ENCODE data around the gene ODAD3.

The ODAD3 gene

GRCh38 chr19:11426656-11427055, 8.3 kb downstream of the ODAD3 start:
- Histone ChIP-seq H3K4me3 (no peak overlapping the region), H3K27ac (no peak overlapping the region), H3K9ac (ENCODE audit: insufficient read length) (no peak overlapping the region), H3K9me3 (ENCODE audit: low read depth, low read length) (no peaks in the 10 kb centered on the region), H3K36me3 (ENCODE audit: insufficient read depth, low read length) (no peaks in the 10 kb centered on the region)
- DNase-seq (ENCODE audit: low read depth, low spot score): no peak
- TF ChIP-seq FOXP2 (optimal IDR thresholded peaks at IDR 0.05; ENCODE audit: control extremely low read depth, extremely low read length, insufficient read depth) (no peak), EZH2 (IDR thresholded peaks at IDR 0.05) (no peak), POLR2AphosphoS5 (IDR thresholded peaks at IDR 0.05; ENCODE audit: borderline replicate concordance, low read depth, low read length) (no peak)

- H3K9ac ChIP-seq (ENCODE audit: insufficient read length): no peak overlapping the region
- no peaks in the 10 kb centered on the region for H3K36me3 ChIP-seq (ENCODE audit: insufficient read depth, low read length)
- no peaks in the 10 kb centered on the region for H3K9me3 ChIP-seq (ENCODE audit: low read depth, low read length)
- TF ChIP-seq EZH2 (IDR thresholded peaks at IDR 0.05): no peak
- TF ChIP-seq FOXP2 (optimal IDR thresholded peaks at IDR 0.05; ENCODE audit: control extremely low read depth, extremely low read length, insufficient read depth): no peak
- no peak for TF ChIP-seq POLR2AphosphoS5 (IDR thresholded peaks at IDR 0.05; ENCODE audit: borderline replicate concordance, low read depth, low read length)
- no peak overlapping the region for H3K27ac ChIP-seq
- H3K4me3 ChIP-seq: no peak overlapping the region
- no peak for DNase-seq (ENCODE audit: low read depth, low spot score)
Observed at GRCh38 chr19:11425719-11426457, 9.0 kb downstream of the ODAD3 start.

GRCh38 chr19:11423791-11424181, 11.1 kb downstream of the ODAD3 start:
- Histone ChIP-seq H3K4me3 (no peak overlapping the region), H3K36me3 (ENCODE audit: insufficient read depth, low read length) (no peaks in the 10 kb centered on the region), H3K9me3 (ENCODE audit: low read depth, low read length) (no peaks in the 10 kb centered on the region), H3K27ac (no peak overlapping the region), H3K9ac (ENCODE audit: insufficient read length) (no peak overlapping the region)
- no peak for DNase-seq (ENCODE audit: low read depth, low spot score)
- TF ChIP-seq POLR2AphosphoS5 (IDR thresholded peaks at IDR 0.05; ENCODE audit: borderline replicate concordance, low read depth, low read length): no peak

GRCh38 chr19:11423164-11423790, 11.6 kb downstream of the ODAD3 start:
- DNase-seq (ENCODE audit: low read depth, low spot score): no peak
- Histone ChIP-seq H3K36me3 (ENCODE audit: insufficient read depth, low read length) (no peaks in the 10 kb centered on the region), H3K27ac (no peak overlapping the region), H3K4me3 (no peak overlapping the region), H3K9ac (ENCODE audit: insufficient read length) (no peak overlapping the region), H3K9me3 (ENCODE audit: low read depth, low read length) (no peaks in the 10 kb centered on the region)
- TF ChIP-seq FOXP2 (optimal IDR thresholded peaks at IDR 0.05; ENCODE audit: control extremely low read depth, extremely low read length, insufficient read depth) (no peak), POLR2AphosphoS5 (IDR thresholded peaks at IDR 0.05; ENCODE audit: borderline replicate concordance, low read depth, low read length) (no peak), EZH2 (IDR thresholded peaks at IDR 0.05) (no peak)

- TF ChIP-seq POLR2AphosphoS5 (IDR thresholded peaks at IDR 0.05; ENCODE audit: borderline replicate concordance, low read depth, low read length): no peak
- TF ChIP-seq FOXP2 (optimal IDR thresholded peaks at IDR 0.05; ENCODE audit: control extremely low read depth, extremely low read length, insufficient read depth): no peak
- TF ChIP-seq EZH2 (IDR thresholded peaks at IDR 0.05): no peak
Observed at GRCh38 chr19:11422163-11423065, 12.5 kb downstream of the ODAD3 start.

GRCh38 chr19:11421371-11422098, 13.4 kb downstream of the ODAD3 start:
- H3K9me3 ChIP-seq (ENCODE audit: low read depth, low read length): no peaks in the 10 kb centered on the region
- no peak for DNase-seq (ENCODE audit: low read depth, low spot score)
- no peaks in the 10 kb centered on the region for H3K36me3 ChIP-seq (ENCODE audit: insufficient read depth, low read length)
- H3K27ac ChIP-seq: no peak overlapping the region
- no peak overlapping the region for H3K9ac ChIP-seq (ENCODE audit: insufficient read length)
- TF ChIP-seq POLR2AphosphoS5 (IDR thresholded peaks at IDR 0.05; ENCODE audit: borderline replicate concordance, low read depth, low read length) (no peak), EZH2 (IDR thresholded peaks at IDR 0.05) (no peak), FOXP2 (optimal IDR thresholded peaks at IDR 0.05; ENCODE audit: control extremely low read depth, extremely low read length, insufficient read depth) (no peak)
- H3K4me3 ChIP-seq: peak overlapping the region; percentile 49; the same call in 1 of the 2 replicates

More at GRCh38 chr19:11422163-11423065, 12.5 kb downstream of the ODAD3 start:
- no peaks in the 10 kb centered on the region for H3K36me3 ChIP-seq (ENCODE audit: insufficient read depth, low read length)
- peak overlapping the region; percentile 49; the same call in 1 of the 2 replicates for H3K4me3 ChIP-seq
- DNase-seq (ENCODE audit: low read depth, low spot score): no peak
- no peaks in the 10 kb centered on the region for H3K9me3 ChIP-seq (ENCODE audit: low read depth, low read length)
- H3K27ac ChIP-seq: no peak overlapping the region
- no peak overlapping the region for H3K9ac ChIP-seq (ENCODE audit: insufficient read length)

- no peak for DNase-seq (ENCODE audit: low read depth, low spot score)
- no peaks in the 10 kb centered on the region for H3K9me3 ChIP-seq (ENCODE audit: low read depth, low read length)
- H3K36me3 ChIP-seq (ENCODE audit: insufficient read depth, low read length): no peaks in the 10 kb centered on the region
- no peak overlapping the region for H3K9ac ChIP-seq (ENCODE audit: insufficient read length)
- TF ChIP-seq POLR2AphosphoS5 (IDR thresholded peaks at IDR 0.05; ENCODE audit: borderline replicate concordance, low read depth, low read length) (no peak), EZH2 (IDR thresholded peaks at IDR 0.05) (peak; percentile 47)
- no peak overlapping the region for H3K4me3 ChIP-seq
- H3K27ac ChIP-seq: no peak overlapping the region
Observed at GRCh38 chr19:11420429-11421370, 14.2 kb downstream of the ODAD3 start.
